Activated T-cell treated with anti-CD3 and anti-CD28 coated beads for 48 hours (primary cell): ENCODE data around the gene TMEM132C.
"Not testable (repeated sequence)": the region's sequence is repeated elsewhere in the genome, so short reads cannot be mapped to it uniquely, and the experiment has no call there.

Source experiments
- DNase-seq: peaks from one replicate; pipeline ENCODE4 v3.0.0-alpha.2; 2020; ENCODE audit warnings: low read depth

TMEM132C gene

GRCh38 chr12:128554546-128555304, 287.8 kb downstream of the TMEM132C start:
- DNase-seq, result no peak

- no peak for DNase-seq
These were observed 290.3 kb downstream of the TMEM132C start for GRCh38 chr12:128557231-128557630.

GRCh38 chr12:128564956-128565355, 298.0 kb downstream of the TMEM132C start:
- DNase-seq, result no peak

GRCh38 chr12:128567730-128568129, 300.8 kb downstream of the TMEM132C start:
- no peak for DNase-seq

- no peak for DNase-seq
These were observed 303.5 kb downstream of the TMEM132C start for GRCh38 chr12:128570191-128571065.

GRCh38 chr12:128571906-128572810, 305.2 kb downstream of the TMEM132C start:
- DNase-seq, result no peak

GRCh38 chr12:128573907-128574306, 306.9 kb downstream of the TMEM132C start:
- no peak for DNase-seq

GRCh38 chr12:128578045-128578444, 311.1 kb downstream of the TMEM132C start:
- DNase-seq, result no peak

- no peak for DNase-seq
These were observed 314.4 kb downstream of the TMEM132C start for GRCh38 chr12:128581321-128581761.

GRCh38 chr12:128583453-128583852, 316.5 kb downstream of the TMEM132C start:
- DNase-seq, result no peak

- no peak for DNase-seq
These were observed 319.6 kb downstream of the TMEM132C start for GRCh38 chr12:128586451-128587029.

GRCh38 chr12:128587918-128588317, 320.9 kb downstream of the TMEM132C start:
- no peak for DNase-seq

GRCh38 chr12:128592220-128592744, 325.3 kb downstream of the TMEM132C start:
- no peak for DNase-seq

- no peak for DNase-seq
These were observed 327.6 kb downstream of the TMEM132C start for GRCh38 chr12:128594521-128594920.

- no peak for DNase-seq
These were observed 328.6 kb downstream of the TMEM132C start for GRCh38 chr12:128595609-128596008.

GRCh38 chr12:128600886-128601285, 333.9 kb downstream of the TMEM132C start:
- DNase-seq, result no peak

- no peak for DNase-seq
These were observed 336.7 kb downstream of the TMEM132C start for GRCh38 chr12:128603573-128604115.

GRCh38 chr12:128604219-128604618, 337.2 kb downstream of the TMEM132C start:
- not testable (repeated sequence) for DNase-seq

GRCh38 chr12:128606051-128606450, 339.1 kb downstream of the TMEM132C start:
- DNase-seq, result no peak

GRCh38 chr12:128606538-128606937, 339.6 kb downstream of the TMEM132C start:
- no peak for DNase-seq

- no peak for DNase-seq
These were observed 340.0 kb downstream of the TMEM132C start for GRCh38 chr12:128606970-128607369.
